ENCODE results near the gene FGD6.

GRCh38 chr12:95059984-95060383, 157.3 kb downstream of the FGD6 start:
- TF ChIP-seq EP300 (IDR thresholded peaks at IDR 0.05) (no peak), CTCF (IDR thresholded peaks at IDR 0.05) (no peak), POLR2A (IDR thresholded peaks at IDR 0.05) (no peak)

All from ovary (tissue), 3 donors.